NK-92 (cell line): ENCODE results near the gene SPOCK2.

Source experiments
- DNase-seq: peaks from one replicate; lab custom pipeline; 2025; ENCODE audit not compliant: unreplicated experiment; lab: John Stamatoyannopoulos, UW

Gene SPOCK2

GRCh38 chr10:72088889-72089575 lies 681 bp upstream of the SPOCK2 start:
- DNase-seq: no peak

GRCh38 chr10:72087392-72087968 lies 871 bp downstream of the SPOCK2 start:
- no peak for DNase-seq

- DNase-seq: no peak
Measured at GRCh38 chr10:72086466-72087391, 1.6 kb downstream of the SPOCK2 start.

GRCh38 chr10:72085864-72086465 lies 2.4 kb downstream of the SPOCK2 start:
- DNase-seq: no peak

- DNase-seq: no peak
Measured at GRCh38 chr10:72085166-72085565, 3.2 kb downstream of the SPOCK2 start.

- DNase-seq: no peak
Measured at GRCh38 chr10:72083790-72084459, 4.4 kb downstream of the SPOCK2 start.

GRCh38 chr10:72082856-72083789 lies 5.2 kb downstream of the SPOCK2 start:
- no peak for DNase-seq

GRCh38 chr10:72081772-72082590 lies 6.4 kb downstream of the SPOCK2 start:
- no peak for DNase-seq

GRCh38 chr10:72081210-72081609 lies 7.1 kb downstream of the SPOCK2 start:
- no peak for DNase-seq

- DNase-seq: no peak
Measured at GRCh38 chr10:72080042-72080975, 8.0 kb downstream of the SPOCK2 start.

GRCh38 chr10:72079356-72079755 lies 9.0 kb downstream of the SPOCK2 start:
- peak; percentile 15 for DNase-seq

GRCh38 chr10:72077275-72077990 lies 10.9 kb downstream of the SPOCK2 start:
- DNase-seq: no peak

- DNase-seq: no peak
Measured at GRCh38 chr10:72076756-72077155, 11.6 kb downstream of the SPOCK2 start.

GRCh38 chr10:72075376-72076115 lies 12.8 kb downstream of the SPOCK2 start:
- no peak for DNase-seq

- DNase-seq: no peak
Measured at GRCh38 chr10:72074574-72075375, 13.6 kb downstream of the SPOCK2 start.
